SK-N-MC (cell line): ENCODE measurements around the gene ACTL8.

Experiments
- EZH2 ChIP-seq: fragments of 200-600 bp; sonication (generic); IDR thresholded peaks from one replicate; pipeline ENCODE4 v1.6.1; 2017; ENCODE audit warnings: antibody characterized with exemption
- FOXP2 ChIP-seq: optimal IDR thresholded peaks from 2 replicates; pipeline ENCODE3; 2011; ENCODE audit warnings: mild to moderate bottlenecking, moderate library complexity; ENCODE audit not compliant: insufficient read depth; ENCODE audit errors: extremely low read length, control extremely low read depth
- POLR2AphosphoS5 ChIP-seq: IDR thresholded peaks from 2 replicates; pipeline ENCODE4 v1.6.1; 2012; ENCODE audit warnings: mild to moderate bottlenecking, low read depth, low read length, borderline replicate concordance

DNA sequence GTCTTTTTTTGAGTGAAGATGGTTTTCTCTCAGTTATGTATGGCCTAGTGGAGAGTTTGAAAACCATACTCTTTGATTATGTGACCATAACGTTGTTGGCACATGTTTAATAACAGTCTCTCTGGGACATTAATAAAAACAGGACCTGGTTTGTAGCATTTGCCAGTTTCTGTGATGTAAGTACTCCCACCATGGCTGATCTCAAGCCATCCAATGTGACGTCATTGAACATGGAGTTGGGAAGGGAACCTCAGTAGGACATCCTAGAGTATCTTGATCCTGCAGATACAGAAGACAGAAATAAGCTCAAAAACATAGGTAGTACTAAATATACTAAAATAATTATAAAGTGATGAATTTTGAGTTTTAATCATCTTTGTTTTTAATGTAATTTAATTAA is 107.0 kb downstream of the ACTL8 start:
- TF ChIP-seq POLR2AphosphoS5 (no peak), EZH2 (no peak), FOXP2 (no peak)
